Measurements from ENCODE around the gene LDLRAD3.
"Not testable (repeated sequence)": the region's sequence is repeated elsewhere in the genome, so short reads cannot be mapped to it uniquely, and the experiment has no call there.

Gene LDLRAD3

GRCh38 chr11:35943713-35944502 lies at the start of gene LDLRAD3:
LDLRAD3 (plus strand) TSS chr11:35944062; CDS start chr11:35944099, 37 bp downstream.
- in situ Hi-C loops (cut with MboI; ENCODE audit: low sequenced_read_pairs): no loop called here

DNA sequence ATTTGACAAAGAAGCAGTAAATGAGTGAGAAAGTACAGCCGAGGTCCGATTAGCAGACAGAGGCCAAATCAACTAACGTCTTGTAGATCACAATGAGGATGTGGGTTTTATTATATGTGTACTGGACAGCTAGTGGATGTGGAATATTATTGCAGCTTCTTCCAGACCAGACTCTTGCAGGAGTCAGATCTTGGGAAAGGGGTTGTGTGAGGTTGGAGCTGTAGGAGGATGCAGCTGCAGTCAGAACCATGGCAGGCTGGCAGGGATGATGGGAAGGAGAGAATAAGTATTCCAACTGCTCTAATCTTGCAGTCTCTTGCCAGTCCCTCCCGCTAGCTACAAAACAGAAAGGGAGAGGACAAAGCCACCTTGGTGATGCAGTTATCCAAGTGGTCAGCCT lies 46.8 kb upstream of the LDLRAD3 start:
- in situ Hi-C loops (cut with MboI; ENCODE audit: low sequenced_read_pairs): no loop called here

DNA sequence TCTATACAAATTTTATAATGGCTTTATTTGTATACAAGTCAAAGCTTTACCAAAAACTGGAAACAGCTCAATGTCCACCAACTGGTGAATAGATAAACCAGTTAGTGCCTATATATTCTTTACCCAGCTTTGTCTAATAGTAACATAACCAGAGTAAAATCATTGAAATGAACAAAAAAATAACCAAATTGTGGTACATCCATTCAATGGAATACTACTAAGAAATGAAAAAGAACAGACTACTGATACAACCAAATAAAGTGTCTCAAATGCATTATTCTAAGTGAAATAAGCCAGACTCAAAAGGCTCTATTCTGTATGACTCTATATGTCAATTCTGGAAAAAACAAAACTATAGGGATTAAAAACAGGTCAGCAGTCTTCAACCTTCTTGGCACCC lies 40.9 kb upstream of the LDLRAD3 start:
- in situ Hi-C loops (cut with MboI; ENCODE audit: low sequenced_read_pairs): no loop called here

- in situ Hi-C loops (cut with MboI; ENCODE audit: low sequenced_read_pairs): no loop called here
These were observed 38.1 kb upstream of the LDLRAD3 start for GRCh38 chr11:35905646-35906276.

DNA sequence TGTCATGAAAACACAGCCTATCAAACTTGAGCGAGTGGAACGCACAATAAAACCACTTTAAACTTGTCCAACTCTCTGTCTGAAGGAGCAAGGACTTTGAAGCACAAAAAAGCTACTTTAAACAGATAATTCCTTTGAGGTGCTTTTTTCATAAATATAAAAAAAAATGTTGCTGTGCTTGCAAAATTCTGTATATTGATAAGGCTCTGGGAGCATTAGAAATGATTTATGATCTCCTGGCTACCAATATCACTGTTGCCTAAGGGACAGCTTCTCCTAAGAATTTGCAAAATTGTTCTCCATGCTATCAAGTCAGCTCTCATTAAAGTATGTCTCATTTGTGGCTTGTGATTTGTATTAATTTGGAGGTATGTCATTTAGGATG lies 37.6 kb upstream of the LDLRAD3 start:
- in situ Hi-C loops (cut with MboI; ENCODE audit: low sequenced_read_pairs): no loop called here

GRCh38 chr11:35906681-35907080 lies 37.2 kb upstream of the LDLRAD3 start:
- in situ Hi-C loops (cut with MboI; ENCODE audit: low sequenced_read_pairs): no loop called here

GRCh38 chr11:35907648-35908431 lies 36.0 kb upstream of the LDLRAD3 start:
- in situ Hi-C loops (cut with MboI; ENCODE audit: low sequenced_read_pairs): no loop called here

DNA sequence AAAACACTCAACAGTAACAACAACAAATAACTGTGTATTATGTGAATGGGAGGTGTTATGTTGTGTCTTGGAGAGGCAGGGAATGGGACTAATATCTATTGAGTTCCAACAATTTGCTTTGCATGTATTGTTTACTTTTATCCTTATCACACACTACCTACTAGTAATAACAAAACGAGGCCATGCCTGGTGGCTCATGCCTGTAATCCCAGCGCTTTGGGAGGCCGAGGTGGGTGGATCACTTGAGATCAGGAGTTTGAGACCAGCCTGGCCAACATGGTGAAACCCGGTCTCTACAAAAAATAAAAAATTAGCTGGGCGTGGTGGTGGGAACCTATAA lies 35.5 kb upstream of the LDLRAD3 start:
- in situ Hi-C loops (cut with MboI; ENCODE audit: low sequenced_read_pairs): not testable (repeated sequence)

DNA sequence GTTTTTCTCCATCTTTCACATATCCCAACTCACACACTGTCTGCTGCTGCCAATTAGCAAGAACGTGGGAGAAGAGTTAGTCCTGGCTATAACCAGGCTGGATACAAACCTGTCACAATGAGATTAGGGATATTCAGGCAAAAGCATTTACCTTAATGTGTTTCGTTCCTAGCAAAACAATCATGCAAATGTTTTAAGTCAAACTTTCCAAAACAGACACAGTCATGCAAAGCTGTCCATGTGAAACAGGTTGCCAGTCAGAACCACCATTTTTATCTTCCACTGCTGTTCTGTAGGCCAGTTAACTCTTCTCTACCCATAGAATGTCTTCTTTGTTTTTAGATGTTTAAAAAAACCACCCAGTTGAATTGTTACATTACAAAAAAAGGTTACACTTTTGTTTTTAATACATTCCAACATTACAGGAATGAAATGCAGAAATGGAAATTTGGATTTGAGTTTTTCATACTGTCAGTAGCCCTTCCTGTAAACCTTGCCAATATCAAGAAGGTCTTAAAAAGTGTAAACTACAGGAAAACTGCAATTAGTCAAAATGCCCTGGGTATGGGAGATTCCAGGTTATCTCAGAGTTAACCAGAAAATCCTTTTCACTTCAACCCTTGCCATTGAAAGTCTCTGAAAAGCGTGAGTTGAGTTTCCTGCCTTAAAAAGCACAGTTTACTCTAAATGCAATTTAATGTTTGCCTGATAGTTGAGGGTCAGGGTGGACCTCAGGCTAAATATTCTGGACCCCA lies 34.2 kb upstream of the LDLRAD3 start:
- in situ Hi-C loops (cut with MboI; ENCODE audit: low sequenced_read_pairs): no loop called here

- in situ Hi-C loops (cut with MboI; ENCODE audit: low sequenced_read_pairs): no loop called here
These were observed 32.8 kb upstream of the LDLRAD3 start for GRCh38 chr11:35911013-35911412.

GRCh38 chr11:35911616-35912165 lies 32.2 kb upstream of the LDLRAD3 start:
- in situ Hi-C loops (cut with MboI; ENCODE audit: low sequenced_read_pairs): no loop called here

DNA sequence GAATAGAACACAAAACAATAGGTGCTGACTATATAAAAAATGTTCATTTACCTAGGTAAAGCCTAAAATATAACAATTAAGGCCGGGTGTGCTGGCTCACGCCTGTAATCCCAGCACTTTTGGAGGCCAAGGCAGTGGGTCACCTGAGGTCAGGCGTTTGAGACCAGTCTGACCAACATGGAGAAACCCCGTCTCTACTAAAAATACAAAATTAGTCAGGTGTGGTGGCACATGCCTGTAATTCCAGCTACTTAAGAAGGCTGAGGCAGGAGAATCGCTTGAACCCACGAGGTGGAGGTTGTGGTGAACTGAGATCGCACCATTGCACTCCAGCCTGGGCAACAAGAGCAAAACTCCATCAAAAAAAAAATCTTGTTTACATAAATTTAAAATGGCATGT lies 31.4 kb upstream of the LDLRAD3 start:
- in situ Hi-C loops (cut with MboI; ENCODE audit: low sequenced_read_pairs): not testable (repeated sequence)

- in situ Hi-C loops (cut with MboI; ENCODE audit: low sequenced_read_pairs): no loop called here
These were observed 30.8 kb upstream of the LDLRAD3 start for GRCh38 chr11:35912883-35913624.

DNA sequence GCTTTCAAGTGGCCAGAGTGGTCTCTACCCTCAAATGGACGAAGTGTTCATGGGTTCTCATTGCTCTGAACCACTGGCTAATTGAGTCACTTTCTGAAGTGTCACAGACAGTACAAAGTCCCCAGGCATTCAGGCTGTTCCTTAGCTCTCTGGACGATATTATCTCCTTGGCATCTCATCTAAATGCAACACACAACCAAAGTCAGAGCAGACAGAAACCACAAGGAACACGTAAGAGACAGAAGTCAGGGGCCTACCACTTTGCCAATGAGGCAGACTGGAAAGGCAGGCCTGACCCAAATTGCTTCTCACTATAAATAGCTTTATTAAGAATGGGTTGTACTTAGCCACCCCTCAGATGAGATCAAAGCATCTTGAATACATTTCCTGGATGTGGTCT lies 29.0 kb upstream of the LDLRAD3 start:
- in situ Hi-C loops (cut with MboI; ENCODE audit: low sequenced_read_pairs): no loop called here

DNA sequence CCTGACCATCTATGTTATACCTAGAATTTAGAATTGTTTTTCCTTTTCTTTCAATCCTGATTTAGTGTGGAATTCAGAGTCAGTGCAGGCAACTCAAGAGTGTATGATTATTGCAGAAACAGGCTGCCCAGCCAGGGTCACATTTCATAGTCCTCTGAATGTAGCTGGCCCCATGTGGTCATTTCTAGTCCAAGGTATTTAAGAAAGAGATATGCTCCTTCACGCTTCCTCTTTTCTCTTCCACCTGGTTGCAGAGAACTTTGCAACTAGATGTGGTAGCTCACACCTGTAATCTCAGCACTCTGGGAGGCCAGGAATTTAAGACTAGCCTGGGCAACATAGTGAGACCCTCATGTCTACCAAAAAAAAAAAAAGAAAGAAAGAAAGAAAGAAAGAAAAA lies 27.6 kb upstream of the LDLRAD3 start:
- in situ Hi-C loops (cut with MboI; ENCODE audit: low sequenced_read_pairs): no loop called here

DNA sequence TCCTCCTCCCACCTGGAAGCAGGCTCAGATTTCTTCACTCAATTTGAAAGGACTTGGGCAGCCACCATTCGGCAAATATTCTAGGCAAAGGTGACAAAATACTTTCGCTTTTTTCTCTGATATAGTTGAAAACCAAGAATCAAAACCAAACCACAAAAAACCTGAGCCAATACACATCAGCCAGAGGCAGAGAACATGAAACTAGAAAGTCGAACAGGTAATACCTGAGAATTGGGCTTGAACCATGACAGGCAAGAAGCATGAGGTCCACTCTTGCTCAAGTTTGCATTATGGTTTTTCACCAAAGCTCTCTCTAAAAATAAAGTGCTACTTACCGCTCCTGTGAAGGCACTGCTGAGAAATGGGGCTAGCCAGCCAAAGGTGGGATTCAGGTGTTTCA lies 26.2 kb upstream of the LDLRAD3 start:
- in situ Hi-C loops (cut with MboI; ENCODE audit: low sequenced_read_pairs): no loop called here

- in situ Hi-C loops (cut with MboI; ENCODE audit: low sequenced_read_pairs): no loop called here
These were observed 25.1 kb upstream of the LDLRAD3 start for GRCh38 chr11:35918716-35919115.

DNA sequence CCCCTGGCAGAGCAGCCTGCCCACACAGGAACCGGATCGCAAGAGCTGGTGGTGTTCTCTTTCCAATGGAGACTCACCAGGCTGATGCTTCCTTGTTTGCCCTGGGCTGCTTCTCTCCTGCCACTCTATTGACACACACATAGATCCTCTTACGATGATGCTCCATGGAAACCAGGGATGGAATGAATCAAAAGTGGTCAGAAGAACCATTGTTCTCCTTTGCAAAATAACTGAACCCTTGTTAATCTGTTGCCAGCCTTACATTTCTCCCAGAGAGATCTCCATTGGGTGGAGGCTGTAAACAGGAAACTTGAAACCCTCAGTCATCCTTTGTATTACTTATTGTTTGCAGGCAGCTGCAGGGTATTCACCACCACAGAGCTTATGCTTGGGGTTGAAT lies 24.6 kb upstream of the LDLRAD3 start:
- in situ Hi-C loops (cut with MboI; ENCODE audit: low sequenced_read_pairs): no loop called here

DNA sequence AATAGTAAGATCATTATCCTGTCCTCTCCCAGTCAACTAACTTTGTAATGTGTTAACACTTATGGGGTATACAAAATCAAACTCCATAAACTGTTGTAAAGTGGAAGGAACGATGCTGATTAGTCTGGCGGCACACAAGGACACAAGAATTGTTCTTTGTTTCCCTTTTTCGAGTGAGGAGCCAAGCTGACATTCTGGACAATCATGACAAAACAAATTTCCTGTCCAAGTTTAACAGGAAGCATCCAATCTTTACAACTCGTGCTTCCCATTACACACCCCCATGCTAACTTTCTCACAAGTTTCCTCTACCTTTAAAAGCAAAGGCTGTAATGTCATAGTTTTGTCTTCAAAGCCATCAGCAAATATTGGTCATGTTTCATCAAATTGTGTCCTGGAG lies 20.4 kb upstream of the LDLRAD3 start:
- in situ Hi-C loops (cut with MboI; ENCODE audit: low sequenced_read_pairs): no loop called here

GRCh38 chr11:35924811-35925210 lies 19.1 kb upstream of the LDLRAD3 start:
- in situ Hi-C loops (cut with MboI; ENCODE audit: low sequenced_read_pairs): no loop called here
